Stimulated activated CD8-positive, alpha-beta memory T cell treated with anti-CD3 and anti-CD28 coated beads, Interleukin-15, amount 100 ng/mL, for 1 hour (primary cell): ENCODE data around the gene STH.

Experiments used
- DNase-seq: peaks from one replicate; pipeline ENCODE4 v3.0.0-alpha.2; 2020; ENCODE audit warnings: low read depth

The STH gene

GRCh38 chr17:46046957-46047356 is 47.9 kb downstream of the STH start:
- no peak for DNase-seq

- DNase-seq = no peak
These were observed 48.3 kb downstream of the STH start for GRCh38 chr17:46047398-46047797.

GRCh38 chr17:46047856-46048255 is 48.8 kb downstream of the STH start:
- DNase-seq = no peak
